HepG2 (cell line): ENCODE results near the gene B3GNT9. TPM values are rescaled to one million over a fixed set of nuclear protein-coding genes. Genes with fewer than 3 reads are reported as not detected.

ENCODE experiments used
- AGO1 ChIP-seq: fragments of 200-400 bp; formaldehyde crosslinking; IDR thresholded peaks from 2 replicates; pipeline ENCODE4 v1.6.1; 2017; ENCODE audit warnings: mild to moderate bottlenecking, low read depth, low read length, moderate library complexity; ENCODE audit not compliant: poor library complexity, severe bottlenecking
- ARHGAP35 ChIP-seq: sonication (generic); formaldehyde crosslinking; IDR thresholded peaks from 2 replicates; pipeline ENCODE4 v1.9.0; 2022; ENCODE audit warnings: mild to moderate bottlenecking, inconsistent platforms, moderate library complexity, missing genetic modification reagents, borderline replicate concordance
- BRD4 ChIP-seq: sonication (generic); formaldehyde crosslinking; IDR thresholded peaks from 2 replicates; pipeline ENCODE4 v1.4.0; 2020; ENCODE audit warnings: missing genetic modification reagents
- FOXK1 ChIP-seq: sonication (generic); formaldehyde crosslinking; IDR thresholded peaks from 2 replicates; pipeline ENCODE4 v1.4.0; 2020; ENCODE audit warnings: low read depth, missing genetic modification reagents, borderline replicate concordance
- FOXM1 ChIP-seq: sonication (generic); formaldehyde crosslinking; IDR thresholded peaks from 2 replicates; pipeline ENCODE4 v1.5.0; 2020; ENCODE audit warnings: missing genetic modification reagents
- GABPB1 ChIP-seq: IDR thresholded peaks from 2 replicates; pipeline ENCODE4 v1.6.1; 2016; ENCODE audit warnings: mild to moderate bottlenecking, missing genetic modification reagents, moderate library complexity, missing compliant biosample characterization
- HMGA1 ChIP-seq: sonication (generic); formaldehyde crosslinking; conservative IDR thresholded peaks from 2 replicates; pipeline ENCODE4 v1.4.0; 2020; ENCODE audit warnings: missing genetic modification reagents
- HNF4G ChIP-seq, 2 experiments: sonication (generic) in 1 of 2; formaldehyde crosslinking in 1 of 2; IDR thresholded peaks; 2 replicates each; pipeline versions ENCODE4 v1.4.0 to v1.6.1; 2011 to 2020; ENCODE audit warnings: borderline replicate concordance in 2 of 2, low read depth in 2 of 2, mild to moderate bottlenecking in 2 of 2, low read length in 1 of 2, missing genetic modification reagents in 1 of 2, moderate library complexity in 1 of 2
- KDM5B ChIP-seq: sonication (generic); formaldehyde crosslinking; IDR thresholded peaks from 2 replicates; pipeline ENCODE4 v1.4.0; 2020; ENCODE audit warnings: missing genetic modification reagents, mild to moderate bottlenecking, borderline replicate concordance
- KLF6 ChIP-seq: IDR thresholded peaks from 2 replicates; pipeline ENCODE4 v1.8.0; 2016; ENCODE audit warnings: missing biosample characterization, missing genetic modification reagents
- POLR2AphosphoS2 ChIP-seq: IDR thresholded peaks from 2 replicates; pipeline ENCODE4 v1.6.1; 2011; ENCODE audit warnings: low read depth, low read length, improper control_type of control experiment
- REXO4 ChIP-seq: sonication (generic); formaldehyde crosslinking; IDR thresholded peaks from 2 replicates; pipeline ENCODE4 v1.8.0; 2022; ENCODE audit warnings: missing genetic modification reagents, mild to moderate bottlenecking, borderline replicate concordance
- RFXANK ChIP-seq: IDR thresholded peaks from 2 replicates; pipeline ENCODE4 v1.6.1; 2016
- RXRB ChIP-seq: IDR thresholded peaks from 2 replicates; pipeline ENCODE4 v1.6.1; 2016; ENCODE audit warnings: borderline replicate concordance, missing genetic modification reagents, missing compliant biosample characterization
- SMYD3 ChIP-seq: sonication (generic); formaldehyde crosslinking; IDR thresholded peaks from 2 replicates; pipeline ENCODE4 v1.8.1; 2023; ENCODE audit warnings: mild to moderate bottlenecking, missing genetic modification reagents
- ZNF547 ChIP-seq: sonication (generic); formaldehyde crosslinking; IDR thresholded peaks from 2 replicates; pipeline ENCODE4 v1.5.1; 2020; ENCODE audit warnings: mild to moderate bottlenecking, missing genetic modification reagents
- ZNF615 ChIP-seq: sonication (generic); formaldehyde crosslinking; IDR thresholded peaks from 2 replicates; pipeline ENCODE4 v1.5.0; 2020; ENCODE audit warnings: mild to moderate bottlenecking, missing genetic modification reagents, borderline replicate concordance
- polyA plus RNA-seq, 8 experiments: library from polyadenylated mRNA; depleted of rRNA in 3 of 8; stranded (reverse) in 7 of 8; unstranded in 1 of 8; fragments of >200 nt; fragmentation: Illumina TruSeq in 4 of 8; extraction: Trizol in 4 of 8; gene quantifications; 2 replicates each; pipeline versions ENCODE4 v1.2.1 to v1.2.3, GENCODE V29; 2011 to 2016; ENCODE audit warnings: low read depth in 4 of 8, missing spikeins in 1 of 8, mixed read lengths in 1 of 8; ENCODE audit not compliant: insufficient read depth in 1 of 8
- total RNA-seq, 5 experiments: library from RNA; depleted of rRNA; stranded (reverse); fragments of >200 nt; fragmentation: Illumina TruSeq; extraction: Trizol; gene quantifications; 2 replicates each; pipeline ENCODE4 v1.2.3, GENCODE V29; 2016; ENCODE audit warnings: low read depth in 1 of 5
- TF ChIP-seq, protein P1 (sequence below): sonication (generic); formaldehyde crosslinking; IDR thresholded peaks from 2 replicates; pipeline ENCODE4 v1.4.0; 2020; ENCODE audit warnings: missing genetic modification reagents
- TF ChIP-seq, protein P2 (sequence below): sonication (generic); formaldehyde crosslinking; IDR thresholded peaks from 2 replicates; pipeline ENCODE4 v1.5.1; 2020; ENCODE audit warnings: mild to moderate bottlenecking, missing genetic modification reagents, moderate library complexity
- TF ChIP-seq, protein P3 (sequence below): IDR thresholded peaks from 2 replicates; pipeline ENCODE4 v1.6.1; 2012; ENCODE audit warnings: inconsistent platforms
- TF ChIP-seq, protein P4 (sequence below): fragments of 450-650 bp; IDR thresholded peaks from 2 replicates; pipeline ENCODE4 v1.6.1; 2016
- TF ChIP-seq, protein P5 (sequence below): sonication (generic); formaldehyde crosslinking; IDR thresholded peaks from 2 replicates; pipeline ENCODE4 v1.5.0; 2020; ENCODE audit warnings: mild to moderate bottlenecking, low read depth, missing genetic modification reagents, borderline replicate concordance

B3GNT9 gene
- total and polyA plus RNA-seq, 2 of the 13 experiments (the other 11 are each of a cell fraction or from before 2014, with no cell fraction given), result 1.5 to 3.1 TPM

DNA sequence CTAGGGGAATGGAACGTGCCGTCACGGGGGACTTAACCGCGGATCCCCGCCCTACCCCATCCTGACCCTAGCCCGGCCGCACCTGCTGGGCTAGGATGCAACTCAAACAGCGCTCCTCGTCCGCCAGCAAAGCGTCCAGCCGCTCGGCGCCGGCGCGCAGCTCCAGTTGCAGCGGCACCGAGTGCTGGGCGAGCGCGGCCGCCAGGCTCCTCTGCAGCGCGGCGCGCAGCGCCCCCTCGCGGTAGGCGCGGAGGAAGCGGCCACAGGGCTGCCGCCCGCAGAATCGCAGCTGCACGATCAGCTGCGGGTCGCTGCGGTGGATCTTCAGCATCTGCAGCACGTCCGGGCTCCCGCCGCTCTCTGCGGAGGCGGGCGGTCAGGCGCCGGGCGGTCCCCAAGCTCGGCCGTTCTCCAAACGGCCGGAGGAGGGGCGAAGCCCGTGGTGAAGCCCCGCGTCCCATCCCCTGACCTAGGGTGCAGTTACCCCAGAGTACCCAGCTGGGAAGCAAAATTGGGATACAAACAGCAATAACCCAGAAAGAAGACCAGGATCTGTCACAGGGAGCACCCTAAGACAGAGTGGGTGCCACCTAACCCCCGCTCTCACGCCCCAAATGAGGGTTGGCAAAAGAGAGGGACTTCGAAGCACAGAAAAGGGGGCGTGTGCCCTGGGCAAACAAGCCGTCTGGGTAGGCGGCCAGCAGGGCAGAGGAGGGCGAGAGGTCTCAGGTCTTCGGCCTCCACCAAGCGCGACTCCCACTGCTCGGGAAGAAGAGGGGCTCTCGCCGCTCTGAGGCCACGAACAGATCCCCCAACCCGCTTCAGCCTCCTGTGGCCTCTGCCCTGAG lies 4.7 kb upstream of the B3GNT9 start (continued):
- peak; percentile 87 for TF ChIP-seq AGO1
- TF ChIP-seq, protein P1, sequence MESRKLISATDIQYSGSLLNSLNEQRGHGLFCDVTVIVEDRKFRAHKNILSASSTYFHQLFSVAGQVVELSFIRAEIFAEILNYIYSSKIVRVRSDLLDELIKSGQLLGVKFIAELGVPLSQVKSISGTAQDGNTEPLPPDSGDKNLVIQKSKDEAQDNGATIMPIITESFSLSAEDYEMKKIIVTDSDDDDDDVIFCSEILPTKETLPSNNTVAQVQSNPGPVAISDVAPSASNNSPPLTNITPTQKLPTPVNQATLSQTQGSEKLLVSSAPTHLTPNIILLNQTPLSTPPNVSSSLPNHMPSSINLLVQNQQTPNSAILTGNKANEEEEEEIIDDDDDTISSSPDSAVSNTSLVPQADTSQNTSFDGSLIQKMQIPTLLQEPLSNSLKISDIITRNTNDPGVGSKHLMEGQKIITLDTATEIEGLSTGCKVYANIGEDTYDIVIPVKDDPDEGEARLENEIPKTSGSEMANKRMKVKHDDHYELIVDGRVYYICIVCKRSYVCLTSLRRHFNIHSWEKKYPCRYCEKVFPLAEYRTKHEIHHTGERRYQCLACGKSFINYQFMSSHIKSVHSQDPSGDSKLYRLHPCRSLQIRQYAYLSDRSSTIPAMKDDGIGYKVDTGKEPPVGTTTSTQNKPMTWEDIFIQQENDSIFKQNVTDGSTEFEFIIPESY, result peak; percentile 49; the same call in 1 of the 2 replicates
- TF ChIP-seq ZNF615, result no peak
- TF ChIP-seq ZNF547 (CRISPR knock-in tag), result no peak; the same call in 1 of the 2 replicates
- no peak for TF ChIP-seq POLR2AphosphoS2
- TF ChIP-seq BRD4 (CRISPR knock-in tag), result peak; percentile 48; the same call in 1 of the 2 replicates
- TF ChIP-seq FOXK1 (CRISPR knock-in tag), result peak; percentile 23; the same call in 1 of the 2 replicates
- TF ChIP-seq HNF4G (IDR thresholded peaks at IDR 0.05; ENCODE audit: borderline replicate concordance, low read depth, low read length), result no peak
- TF ChIP-seq HNF4G (CRISPR knock-in tag; IDR thresholded peaks at IDR 0.05; ENCODE audit: borderline replicate concordance, low read depth), result no peak
- peak; percentile 65; the same call in 1 of the 2 replicates for TF ChIP-seq GABPB1 (CRISPR knock-in tag)
- TF ChIP-seq HMGA1 (CRISPR knock-in tag), result no peak
- TF ChIP-seq, protein P2, sequence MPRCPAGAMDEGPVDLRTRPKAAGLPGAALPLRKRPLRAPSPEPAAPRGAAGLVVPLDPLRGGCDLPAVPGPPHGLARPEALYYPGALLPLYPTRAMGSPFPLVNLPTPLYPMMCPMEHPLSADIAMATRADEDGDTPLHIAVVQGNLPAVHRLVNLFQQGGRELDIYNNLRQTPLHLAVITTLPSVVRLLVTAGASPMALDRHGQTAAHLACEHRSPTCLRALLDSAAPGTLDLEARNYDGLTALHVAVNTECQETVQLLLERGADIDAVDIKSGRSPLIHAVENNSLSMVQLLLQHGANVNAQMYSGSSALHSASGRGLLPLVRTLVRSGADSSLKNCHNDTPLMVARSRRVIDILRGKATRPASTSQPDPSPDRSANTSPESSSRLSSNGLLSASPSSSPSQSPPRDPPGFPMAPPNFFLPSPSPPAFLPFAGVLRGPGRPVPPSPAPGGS (CRISPR knock-in tag), result peak; percentile 43; the same call in 1 of the 2 replicates
- no peak for TF ChIP-seq REXO4 (CRISPR knock-in tag)
- TF ChIP-seq, protein P3, sequence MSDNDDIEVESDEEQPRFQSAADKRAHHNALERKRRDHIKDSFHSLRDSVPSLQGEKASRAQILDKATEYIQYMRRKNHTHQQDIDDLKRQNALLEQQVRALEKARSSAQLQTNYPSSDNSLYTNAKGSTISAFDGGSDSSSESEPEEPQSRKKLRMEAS, result peak; percentile 78
- TF ChIP-seq ARHGAP35 (CRISPR knock-in tag), result no peak; the same call in 1 of the 2 replicates
- TF ChIP-seq FOXM1, result no peak
- TF ChIP-seq, protein P4, sequence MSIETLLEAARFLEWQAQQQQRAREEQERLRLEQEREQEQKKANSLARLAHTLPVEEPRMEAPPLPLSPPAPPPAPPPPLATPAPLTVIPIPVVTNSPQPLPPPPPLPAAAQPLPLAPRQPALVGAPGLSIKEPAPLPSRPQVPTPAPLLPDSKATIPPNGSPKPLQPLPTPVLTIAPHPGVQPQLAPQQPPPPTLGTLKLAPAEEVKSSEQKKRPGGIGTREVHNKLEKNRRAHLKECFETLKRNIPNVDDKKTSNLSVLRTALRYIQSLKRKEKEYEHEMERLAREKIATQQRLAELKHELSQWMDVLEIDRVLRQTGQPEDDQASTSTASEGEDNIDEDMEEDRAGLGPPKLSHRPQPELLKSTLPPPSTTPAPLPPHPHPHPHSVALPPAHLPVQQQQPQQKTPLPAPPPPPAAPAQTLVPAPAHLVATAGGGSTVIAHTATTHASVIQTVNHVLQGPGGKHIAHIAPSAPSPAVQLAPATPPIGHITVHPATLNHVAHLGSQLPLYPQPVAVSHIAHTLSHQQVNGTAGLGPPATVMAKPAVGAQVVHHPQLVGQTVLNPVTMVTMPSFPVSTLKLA, result no peak
- no peak; the same call in 1 of the 2 replicates for TF ChIP-seq RXRB (CRISPR knock-in tag)
- TF ChIP-seq, protein P5, sequence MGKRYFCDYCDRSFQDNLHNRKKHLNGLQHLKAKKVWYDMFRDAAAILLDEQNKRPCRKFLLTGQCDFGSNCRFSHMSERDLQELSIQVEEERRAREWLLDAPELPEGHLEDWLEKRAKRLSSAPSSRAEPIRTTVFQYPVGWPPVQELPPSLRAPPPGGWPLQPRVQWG (CRISPR knock-in tag), result no peak
- TF ChIP-seq RFXANK, result no peak
- no peak for TF ChIP-seq SMYD3
- TF ChIP-seq KLF6, result 0 out of 2 replicates have a peak, but pooled peaks have one; percentile 33
- peak; percentile 80; the same call in 1 of the 2 replicates for TF ChIP-seq KDM5B (CRISPR knock-in tag)
